Panc1 (cell line): ENCODE data around the gene PLEKHA7. TPM values are rescaled to one million over a fixed set of nuclear protein-coding genes. Genes with fewer than 3 reads are reported as not detected.

Experiments used
- ATAC-seq: fragments of 200-7000 bp; cut with Tn5 transposase; 2 replicates; pipeline ENCODE4 v1.9.1; 2020; ENCODE audit warnings: mild to moderate bottlenecking, moderate library complexity
- BruUV-seq: library from RNA; stranded (reverse); fragments of 400-500 nt; replicated peaks from 2 replicates; lab custom pipeline; 2021; lab: Mats Ljungman, UMichigan
- CTCF ChIA-PET: fragments of 300-600 bp; sonication (Branson Sonifier 250); formaldehyde crosslinking; loops from one replicate; lab custom pipeline; 2022; ENCODE audit warnings: antibody characterized with exemption; lab: Charles Lee
- POLR2A ChIA-PET: fragments of 300-600 bp; sonication (Branson Sonifier 250); formaldehyde crosslinking; loops from one replicate; lab custom pipeline; 2022; ENCODE audit warnings: antibody characterized with exemption; lab: Charles Lee
- DNase-seq: peaks from one replicate; pipeline ENCODE4 v3.0.0-alpha.2; 2010; ENCODE audit warnings: low read depth, low spot score
- H3K27ac ChIP-seq: 2 replicates; pipeline ENCODE4 v1.5.1; 2011; ENCODE audit warnings: mild to moderate bottlenecking, low read length, inconsistent platforms
- H3K27me3 ChIP-seq: fragments of 200-500 bp; sonication (Bioruptor generic); 2 replicates; pipeline ENCODE4 v1.6.0; 2014; ENCODE audit warnings: low read length, inconsistent platforms; ENCODE audit not compliant: control insufficient read depth, insufficient read depth
- H3K36me3 ChIP-seq: fragments of 200-500 bp; sonication (Bioruptor generic); 2 replicates; pipeline ENCODE4 v1.5.1; 2014; ENCODE audit warnings: inconsistent platforms, mild to moderate bottlenecking, low read length, moderate library complexity; ENCODE audit not compliant: control insufficient read depth, insufficient read depth
- H3K4me1 ChIP-seq: 2 replicates; pipeline ENCODE4 v1.5.1; 2011; ENCODE audit warnings: inconsistent platforms, mild to moderate bottlenecking, low read length, moderate library complexity; ENCODE audit not compliant: control insufficient read depth, insufficient read depth
- H3K4me3 ChIP-seq, 2 experiments: 2 replicates each; pipeline ENCODE4 v1.5.1; 2011 to 2012; ENCODE audit warnings: low read depth in 2 of 2, low read length in 2 of 2, mild to moderate bottlenecking in 2 of 2, inconsistent platforms in 1 of 2, moderate library complexity in 1 of 2
- H3K9me3 ChIP-seq: fragments of 200-500 bp; sonication (Bioruptor generic); 2 replicates; pipeline ENCODE4 v1.5.1; 2014; ENCODE audit warnings: low read depth, mild to moderate bottlenecking, inconsistent platforms, low read length, moderate library complexity; ENCODE audit not compliant: control insufficient read depth, insufficient read depth
- POLR2AphosphoS5 ChIP-seq: IDR thresholded peaks from 2 replicates; pipeline ENCODE4 v1.6.1; 2012; ENCODE audit warnings: mild to moderate bottlenecking, low read depth, low read length, moderate library complexity
- SIN3A ChIP-seq: IDR thresholded peaks from 2 replicates; pipeline ENCODE4 v1.6.1; 2012; ENCODE audit warnings: low read depth, mild to moderate bottlenecking, low read length, moderate library complexity, borderline replicate concordance; ENCODE audit not compliant: insufficient read depth
- TCF7L2 ChIP-seq: IDR thresholded peaks from 2 replicates; pipeline ENCODE4 v1.6.1; 2011; ENCODE audit warnings: mild to moderate bottlenecking, low read depth, low read length, inconsistent platforms
- in situ Hi-C: cut with HindIII; loops from 2 replicates; pipeline ENCODE4 v1.10.0; 2016; ENCODE audit warnings: low sequenced_read_pairs, low pct_unique_long_range_greater_than_20kb
- intact Hi-C: fragments of 100-400 bp; cut with micrococcal nuclease; formaldehyde crosslinking; loops from one replicate; pipeline ENCODE4 v1.10.0; 2022; ENCODE audit not compliant: unreplicated experiment
- total RNA-seq: library from RNA; stranded (reverse); gene quantifications from one replicate; pipeline ENCODE4 v1.2.1, GENCODE V29; 2021; ENCODE audit not compliant: unreplicated experiment
- TF ChIP-seq, protein P1 (sequence below), 2 experiments: IDR thresholded peaks; 2 replicates each; pipeline ENCODE4 v1.6.1; 2011 to 2012; ENCODE audit warnings: low read depth in 2 of 2, control low read depth in 1 of 2, low read length in 1 of 2, mild to moderate bottlenecking in 1 of 2, moderate library complexity in 1 of 2; ENCODE audit not compliant: insufficient read depth in 1 of 2
- TF ChIP-seq, protein P2 (sequence below): fragments of 450-650 bp; IDR thresholded peaks from 2 replicates; pipeline ENCODE4 v1.5.1; 2017; ENCODE audit warnings: mild to moderate bottlenecking

The PLEKHA7 gene
- total RNA-seq, 1 experiment from 2014 or later = 11.6 TPM

DNA sequence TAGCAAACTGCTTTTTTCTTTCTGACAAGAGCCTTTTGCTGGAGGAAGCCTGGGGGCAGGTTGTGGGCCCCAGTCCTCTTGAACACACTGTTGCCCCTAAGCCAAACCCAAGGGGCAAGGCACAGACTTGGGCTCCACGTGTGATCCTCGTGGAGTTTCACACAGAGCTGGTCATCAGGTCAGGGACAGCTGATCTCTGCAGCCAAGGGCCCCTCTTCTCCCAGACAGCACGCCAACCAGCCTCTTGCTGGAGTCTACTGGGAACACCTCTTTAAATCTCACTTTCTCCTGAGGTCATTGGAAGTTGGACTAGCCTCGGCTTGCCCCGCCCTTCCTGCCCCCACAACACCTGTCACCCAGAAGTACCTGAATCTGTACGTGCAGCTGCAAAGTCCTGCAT lies 235.9 kb downstream of the PLEKHA7 start:
- ChIA-PET CTCF (no interaction called here), POLR2A (no interaction called here)

DNA sequence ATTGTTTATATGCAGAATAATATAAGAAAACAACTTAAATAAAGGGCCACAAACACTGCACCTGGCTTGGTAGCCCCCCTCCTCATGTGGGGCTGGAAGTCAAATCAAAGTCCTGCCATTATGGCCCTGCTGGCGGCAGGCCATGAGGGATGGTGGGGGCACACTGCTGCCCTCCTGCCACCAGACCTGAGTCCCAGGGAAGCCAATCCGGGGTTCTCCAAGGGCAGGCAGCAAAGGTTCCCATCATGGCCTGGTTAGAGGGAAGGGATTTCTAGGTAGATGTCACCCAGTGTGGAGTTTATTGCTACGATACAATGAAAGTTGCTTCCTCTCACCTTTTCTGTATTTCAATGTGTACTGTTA lies 236.6 kb downstream of the PLEKHA7 start:
- POLR2A ChIA-PET = no interaction called here
- no peaks in the 10 kb centered on the region for H3K36me3 ChIP-seq
- H3K4me3 ChIP-seq = no peak overlapping the region
- BruUV-seq = no TSS peak
- TF ChIP-seq TCF7L2 (no peak), SIN3A (no peak), POLR2AphosphoS5 (no peak)
- TF ChIP-seq, protein P1, sequence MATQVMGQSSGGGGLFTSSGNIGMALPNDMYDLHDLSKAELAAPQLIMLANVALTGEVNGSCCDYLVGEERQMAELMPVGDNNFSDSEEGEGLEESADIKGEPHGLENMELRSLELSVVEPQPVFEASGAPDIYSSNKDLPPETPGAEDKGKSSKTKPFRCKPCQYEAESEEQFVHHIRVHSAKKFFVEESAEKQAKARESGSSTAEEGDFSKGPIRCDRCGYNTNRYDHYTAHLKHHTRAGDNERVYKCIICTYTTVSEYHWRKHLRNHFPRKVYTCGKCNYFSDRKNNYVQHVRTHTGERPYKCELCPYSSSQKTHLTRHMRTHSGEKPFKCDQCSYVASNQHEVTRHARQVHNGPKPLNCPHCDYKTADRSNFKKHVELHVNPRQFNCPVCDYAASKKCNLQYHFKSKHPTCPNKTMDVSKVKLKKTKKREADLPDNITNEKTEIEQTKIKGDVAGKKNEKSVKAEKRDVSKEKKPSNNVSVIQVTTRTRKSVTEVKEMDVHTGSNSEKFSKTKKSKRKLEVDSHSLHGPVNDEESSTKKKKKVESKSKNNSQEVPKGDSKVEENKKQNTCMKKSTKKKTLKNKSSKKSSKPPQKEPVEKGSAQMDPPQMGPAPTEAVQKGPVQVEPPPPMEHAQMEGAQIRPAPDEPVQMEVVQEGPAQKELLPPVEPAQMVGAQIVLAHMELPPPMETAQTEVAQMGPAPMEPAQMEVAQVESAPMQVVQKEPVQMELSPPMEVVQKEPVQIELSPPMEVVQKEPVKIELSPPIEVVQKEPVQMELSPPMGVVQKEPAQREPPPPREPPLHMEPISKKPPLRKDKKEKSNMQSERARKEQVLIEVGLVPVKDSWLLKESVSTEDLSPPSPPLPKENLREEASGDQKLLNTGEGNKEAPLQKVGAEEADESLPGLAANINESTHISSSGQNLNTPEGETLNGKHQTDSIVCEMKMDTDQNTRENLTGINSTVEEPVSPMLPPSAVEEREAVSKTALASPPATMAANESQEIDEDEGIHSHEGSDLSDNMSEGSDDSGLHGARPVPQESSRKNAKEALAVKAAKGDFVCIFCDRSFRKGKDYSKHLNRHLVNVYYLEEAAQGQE (IDR thresholded peaks at IDR 0.05; ENCODE audit: insufficient read depth in 1 of 2, low read depth in 2 of 2, low read length in 1 of 2) = no peak
- TF ChIP-seq, protein P2, sequence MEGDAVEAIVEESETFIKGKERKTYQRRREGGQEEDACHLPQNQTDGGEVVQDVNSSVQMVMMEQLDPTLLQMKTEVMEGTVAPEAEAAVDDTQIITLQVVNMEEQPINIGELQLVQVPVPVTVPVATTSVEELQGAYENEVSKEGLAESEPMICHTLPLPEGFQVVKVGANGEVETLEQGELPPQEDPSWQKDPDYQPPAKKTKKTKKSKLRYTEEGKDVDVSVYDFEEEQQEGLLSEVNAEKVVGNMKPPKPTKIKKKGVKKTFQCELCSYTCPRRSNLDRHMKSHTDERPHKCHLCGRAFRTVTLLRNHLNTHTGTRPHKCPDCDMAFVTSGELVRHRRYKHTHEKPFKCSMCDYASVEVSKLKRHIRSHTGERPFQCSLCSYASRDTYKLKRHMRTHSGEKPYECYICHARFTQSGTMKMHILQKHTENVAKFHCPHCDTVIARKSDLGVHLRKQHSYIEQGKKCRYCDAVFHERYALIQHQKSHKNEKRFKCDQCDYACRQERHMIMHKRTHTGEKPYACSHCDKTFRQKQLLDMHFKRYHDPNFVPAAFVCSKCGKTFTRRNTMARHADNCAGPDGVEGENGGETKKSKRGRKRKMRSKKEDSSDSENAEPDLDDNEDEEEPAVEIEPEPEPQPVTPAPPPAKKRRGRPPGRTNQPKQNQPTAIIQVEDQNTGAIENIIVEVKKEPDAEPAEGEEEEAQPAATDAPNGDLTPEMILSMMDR = no peak
- CTCF ChIA-PET = no interaction called here
- DNase-seq = no peak
- in situ Hi-C loops (no loop called here), intact Hi-C loops (no loop called here)
- no peaks in the 10 kb centered on the region; the same call in 1 of the 2 replicates for H3K27me3 ChIP-seq
- no peaks in the 10 kb centered on the region for H3K9me3 ChIP-seq
- H3K4me1 ChIP-seq = no peaks in the 10 kb centered on the region
- ATAC-seq = no peak
- no peak overlapping the region for H3K27ac ChIP-seq

More for the DNA sequence above, 235.9 kb downstream of the PLEKHA7 start:
- Histone ChIP-seq H3K36me3 (no peaks in the 10 kb centered on the region), H3K4me1 (no peaks in the 10 kb centered on the region), H3K27me3 (no peaks in the 10 kb centered on the region; the same call in 1 of the 2 replicates), H3K9me3 (no peaks in the 10 kb centered on the region), H3K27ac (no peak overlapping the region), H3K4me3 (no peak overlapping the region)
- intact Hi-C loops (no loop called here), in situ Hi-C loops (no loop called here)
- no peak for ATAC-seq
- TF ChIP-seq SIN3A = no peak
- no peak for TF ChIP-seq POLR2AphosphoS5
- TF ChIP-seq, protein P2 = no peak
- no peak for TF ChIP-seq TCF7L2
- TF ChIP-seq, protein P1 (IDR thresholded peaks at IDR 0.05; ENCODE audit: insufficient read depth in 1 of 2, low read depth in 2 of 2, low read length in 1 of 2) = no peak
- BruUV-seq = no TSS peak
- DNase-seq = no peak
